22Rv1 (cell line): ENCODE measurements around the gene CALML5.
A peak's percentile ranks its signal among the peaks of the same experiment; 100 is the strongest.

Experiments used
- H3K27ac ChIP-seq: fragments of 450-650 bp; 2 replicates; pipeline ENCODE4 v1.5.1; 2017
- ZFX ChIP-seq: fragments of 450-650 bp; IDR thresholded peaks from 2 replicates; pipeline ENCODE4 v1.6.1; 2017; ENCODE audit warnings: antibody characterized with exemption, borderline replicate concordance
- TF ChIP-seq, protein P1 (sequence below): fragments of 450-650 bp; IDR thresholded peaks from 2 replicates; pipeline ENCODE4 v1.5.1; 2017; ENCODE audit warnings: mild to moderate bottlenecking

Gene CALML5

DNA sequence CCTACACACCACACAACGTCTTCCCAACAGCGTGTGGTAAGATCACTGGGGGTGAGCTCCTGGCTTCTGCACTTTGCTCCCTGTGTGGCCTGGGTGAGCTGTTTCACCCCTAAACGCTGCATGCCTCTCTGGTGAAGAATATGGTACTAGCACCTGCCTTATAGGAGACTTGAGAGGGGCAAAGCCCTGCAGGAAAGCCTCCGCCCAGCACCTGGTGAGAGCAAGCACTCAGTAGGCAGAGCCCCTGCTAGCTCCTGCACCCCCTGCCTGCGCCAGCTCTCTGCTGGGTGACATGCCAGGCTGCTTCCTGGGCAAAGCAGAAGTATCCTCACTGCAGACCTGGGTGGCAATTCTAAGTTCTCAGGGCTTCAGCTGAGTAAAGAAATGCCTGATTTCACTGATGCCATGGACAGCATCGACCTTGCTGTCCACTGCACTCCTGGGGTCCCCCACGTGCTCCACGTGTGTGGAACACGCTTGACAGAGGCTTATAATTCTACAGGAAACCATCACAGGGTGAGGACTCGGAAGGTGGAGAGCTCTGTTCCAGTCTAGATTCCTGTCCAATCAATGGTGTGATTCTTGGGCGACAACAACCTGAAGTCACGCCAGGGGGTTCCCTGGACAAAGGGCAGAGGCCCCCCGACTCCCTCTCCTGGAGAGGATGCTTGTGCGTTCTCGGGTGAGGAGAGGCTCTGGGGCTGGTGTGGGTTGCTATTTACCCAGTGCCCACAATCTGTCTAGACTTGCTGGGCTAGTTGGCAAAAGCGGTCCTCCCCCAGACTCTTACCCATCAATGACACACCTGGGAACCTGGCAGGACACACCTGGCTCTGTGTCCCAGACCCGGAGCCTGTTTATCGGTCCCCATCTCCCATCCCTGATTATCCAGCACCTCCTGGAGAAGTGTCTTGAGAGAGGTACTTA, 5.0 kb upstream of the CALML5 start:
- no peak overlapping the region for H3K27ac ChIP-seq
- TF ChIP-seq, protein P1, sequence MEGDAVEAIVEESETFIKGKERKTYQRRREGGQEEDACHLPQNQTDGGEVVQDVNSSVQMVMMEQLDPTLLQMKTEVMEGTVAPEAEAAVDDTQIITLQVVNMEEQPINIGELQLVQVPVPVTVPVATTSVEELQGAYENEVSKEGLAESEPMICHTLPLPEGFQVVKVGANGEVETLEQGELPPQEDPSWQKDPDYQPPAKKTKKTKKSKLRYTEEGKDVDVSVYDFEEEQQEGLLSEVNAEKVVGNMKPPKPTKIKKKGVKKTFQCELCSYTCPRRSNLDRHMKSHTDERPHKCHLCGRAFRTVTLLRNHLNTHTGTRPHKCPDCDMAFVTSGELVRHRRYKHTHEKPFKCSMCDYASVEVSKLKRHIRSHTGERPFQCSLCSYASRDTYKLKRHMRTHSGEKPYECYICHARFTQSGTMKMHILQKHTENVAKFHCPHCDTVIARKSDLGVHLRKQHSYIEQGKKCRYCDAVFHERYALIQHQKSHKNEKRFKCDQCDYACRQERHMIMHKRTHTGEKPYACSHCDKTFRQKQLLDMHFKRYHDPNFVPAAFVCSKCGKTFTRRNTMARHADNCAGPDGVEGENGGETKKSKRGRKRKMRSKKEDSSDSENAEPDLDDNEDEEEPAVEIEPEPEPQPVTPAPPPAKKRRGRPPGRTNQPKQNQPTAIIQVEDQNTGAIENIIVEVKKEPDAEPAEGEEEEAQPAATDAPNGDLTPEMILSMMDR = no peak
- TF ChIP-seq ZFX = no peak

DNA sequence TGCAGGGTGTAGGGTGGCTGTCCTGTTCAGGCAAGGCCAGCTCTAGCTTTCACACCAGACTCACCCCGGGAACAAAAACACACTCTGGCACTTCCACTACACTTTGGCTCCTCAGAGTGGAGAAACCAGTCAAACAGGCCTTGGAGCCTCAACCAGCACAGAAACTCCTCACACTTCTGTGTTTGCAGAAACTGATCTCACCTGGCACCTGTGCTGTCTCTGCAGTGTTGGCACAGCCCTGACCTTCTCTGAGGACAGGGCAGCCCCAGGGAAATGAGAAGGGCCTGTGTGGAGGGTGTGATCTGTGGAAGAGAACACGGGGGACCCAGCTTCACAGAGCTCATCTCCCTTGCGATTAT, 4.1 kb upstream of the CALML5 start:
- peak overlapping the region; percentile 50 for H3K27ac ChIP-seq
- TF ChIP-seq, protein P1 = no peak
- no peak for TF ChIP-seq ZFX

- peak overlapping the region; percentile 50 for H3K27ac ChIP-seq
- no peak for TF ChIP-seq ZFX
Measured at GRCh38 chr10:5502571-5503476, 3.5 kb upstream of the CALML5 start.

DNA sequence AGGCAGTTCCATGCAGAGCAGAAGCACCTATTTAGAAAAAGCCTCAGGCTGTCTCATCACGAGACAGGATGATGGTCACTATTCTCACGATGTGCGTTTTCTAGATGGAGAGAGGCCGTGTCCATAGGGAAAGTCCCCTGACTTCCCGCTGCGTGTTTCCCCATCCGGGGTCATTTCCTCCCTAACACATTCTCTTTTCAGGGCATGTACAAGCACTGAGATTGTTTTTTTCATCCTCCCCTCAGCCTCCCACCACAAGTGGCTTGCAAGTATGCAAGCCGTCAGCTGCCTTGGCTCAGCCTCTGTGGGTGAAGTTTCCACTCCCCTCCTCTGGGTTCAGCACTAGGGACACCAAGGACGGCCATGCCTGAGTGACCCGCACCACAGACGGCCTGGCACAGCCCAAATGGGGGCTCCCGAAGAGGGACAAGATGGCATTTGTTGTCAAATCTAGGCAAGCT, 2.7 kb upstream of the CALML5 start:
- TF ChIP-seq, protein P1 = no peak
- TF ChIP-seq ZFX = no peak

DNA sequence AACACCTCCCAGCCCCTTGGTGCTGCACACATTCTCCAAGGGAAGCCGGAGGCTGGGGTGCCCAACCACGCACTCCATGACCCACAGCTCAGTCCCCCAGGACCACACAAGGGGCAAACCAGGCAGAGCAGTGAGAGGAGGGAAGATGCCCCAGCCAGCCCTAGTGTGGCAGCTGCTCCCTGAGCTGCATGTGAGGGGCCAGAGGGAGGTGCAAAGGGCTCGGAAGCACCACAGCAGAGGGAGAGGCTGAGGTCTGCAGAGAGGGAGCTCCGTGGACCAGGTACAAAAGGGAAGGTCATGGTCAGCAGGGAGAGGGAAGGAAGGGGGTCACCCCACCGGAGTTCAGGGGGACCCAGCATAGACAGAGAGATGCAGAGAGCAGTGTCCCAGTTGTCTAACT, 1.5 kb upstream of the CALML5 start:
- no peak overlapping the region for H3K27ac ChIP-seq
- no peak for TF ChIP-seq ZFX
- TF ChIP-seq, protein P1 = no peak

More for the DNA sequence above, 2.7 kb upstream of the CALML5 start:
- H3K27ac ChIP-seq = no peak overlapping the region

- H3K27ac ChIP-seq = no peak overlapping the region
- TF ChIP-seq, protein P1 = no peak
- TF ChIP-seq ZFX = no peak
Measured at GRCh38 chr10:5500162-5500670, 846 bp upstream of the CALML5 start.

GRCh38 chr10:5498791-5499492, 428 bp downstream of the CALML5 start:
- no peak overlapping the region for H3K27ac ChIP-seq
- TF ChIP-seq ZFX = no peak
- TF ChIP-seq, protein P1 = no peak
